HG02840 (cell line): ENCODE measurements around the gene GARIN5A.
"Not testable (repeated sequence)": the region's sequence is repeated elsewhere in the genome, so short reads cannot be mapped to it uniquely, and the experiment has no call there.

Experiments
- ATAC-seq: cut with Tn5 transposase; IDR thresholded peaks from one replicate; pipeline ENCODE4 v1.9.1; 2021; ENCODE audit warnings: mild to moderate bottlenecking, moderate library complexity, moderate number of reproducible peaks; ENCODE audit not compliant: unreplicated experiment, low FRiP score

Gene GARIN5A

GRCh38 chr19:50489461-50490011 is 12.9 kb upstream of the GARIN5A start:
- no peak for ATAC-seq

GRCh38 chr19:50488389-50489194 is 11.9 kb upstream of the GARIN5A start:
- no peak for ATAC-seq

- no peak for ATAC-seq
Measured at GRCh38 chr19:50486823-50487515, 10.3 kb upstream of the GARIN5A start.

DNA sequence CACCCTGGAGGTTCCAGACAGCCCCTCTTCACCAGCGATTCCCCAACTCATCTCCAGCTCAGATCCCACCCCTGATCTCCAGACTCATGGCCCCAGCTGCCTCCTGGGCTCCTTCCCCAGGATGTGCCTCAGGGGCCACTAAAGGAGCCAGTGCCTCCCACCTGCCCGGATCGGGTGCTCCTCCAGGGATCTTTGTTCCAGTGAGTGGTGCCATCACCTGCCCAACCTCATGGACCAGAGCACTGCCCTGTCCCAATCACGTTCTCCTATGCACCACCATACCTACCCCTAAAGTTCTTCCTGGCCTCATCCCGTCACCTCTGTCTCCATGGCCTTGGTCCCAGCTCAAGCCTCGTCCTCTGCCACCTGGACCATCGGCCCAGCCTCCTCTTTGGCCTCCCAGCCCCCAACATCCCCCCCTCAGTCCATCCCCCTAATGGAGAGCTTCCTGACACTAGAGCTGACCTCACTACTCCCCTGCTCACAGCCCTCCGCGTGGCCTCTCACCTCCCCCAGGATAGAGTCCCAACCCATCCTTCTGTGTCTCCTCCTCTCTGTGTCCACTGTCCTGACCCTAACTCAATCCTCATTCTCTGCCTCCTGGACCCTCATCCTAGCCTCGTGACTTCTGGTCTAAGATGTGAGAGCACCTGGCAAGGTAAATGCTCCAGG is 8.8 kb upstream of the GARIN5A start:
- ATAC-seq, result no peak

- ATAC-seq, result no peak
Measured at GRCh38 chr19:50482916-50483315, 6.3 kb upstream of the GARIN5A start.

- ATAC-seq, result no peak
Measured at GRCh38 chr19:50482271-50482855, 5.7 kb upstream of the GARIN5A start.

DNA sequence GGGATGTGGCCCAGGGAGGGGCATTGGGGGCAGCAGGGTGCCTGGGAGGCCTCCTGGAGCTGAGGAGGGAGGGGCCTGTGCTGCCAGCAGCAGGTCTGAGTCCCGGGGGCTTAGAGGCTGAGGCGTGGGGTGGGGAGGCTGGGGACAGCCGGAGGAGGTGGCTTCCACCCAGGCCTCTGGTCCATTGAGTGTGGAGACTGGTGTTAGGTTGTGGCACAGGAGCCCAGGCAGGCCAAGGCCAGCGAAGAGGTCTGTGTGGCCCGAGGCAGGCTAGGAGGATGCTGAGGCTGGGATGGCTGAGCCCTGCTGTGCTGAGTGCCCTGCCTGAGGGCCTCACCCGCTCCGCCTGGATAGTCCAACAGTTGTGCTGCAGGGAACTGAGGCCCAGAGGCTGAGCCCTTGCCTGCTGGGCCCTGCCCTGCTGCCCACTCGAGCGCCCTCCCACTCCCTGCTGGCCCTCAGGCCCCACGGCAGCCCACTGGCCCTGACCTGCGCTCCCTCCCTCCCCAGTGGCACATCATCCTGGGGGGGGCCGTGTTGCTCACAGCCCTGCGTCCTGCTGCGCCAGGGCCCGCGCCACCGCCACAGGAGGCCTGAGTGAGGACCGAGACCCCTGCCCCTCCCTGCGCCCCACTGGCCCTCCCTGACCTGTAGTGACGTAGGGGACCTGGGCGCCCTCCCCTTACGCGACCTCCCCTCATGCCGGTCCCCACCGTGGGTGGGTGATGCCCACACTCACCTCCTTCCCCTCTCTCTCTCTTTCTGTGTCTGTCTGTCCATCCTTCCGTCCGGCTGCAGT is 4.9 kb upstream of the GARIN5A start:
- ATAC-seq, result no peak

- no peak for ATAC-seq
Measured at GRCh38 chr19:50480281-50481111, 3.8 kb upstream of the GARIN5A start.

- no peak for ATAC-seq
Measured at GRCh38 chr19:50479761-50480251, 3.2 kb upstream of the GARIN5A start.

DNA sequence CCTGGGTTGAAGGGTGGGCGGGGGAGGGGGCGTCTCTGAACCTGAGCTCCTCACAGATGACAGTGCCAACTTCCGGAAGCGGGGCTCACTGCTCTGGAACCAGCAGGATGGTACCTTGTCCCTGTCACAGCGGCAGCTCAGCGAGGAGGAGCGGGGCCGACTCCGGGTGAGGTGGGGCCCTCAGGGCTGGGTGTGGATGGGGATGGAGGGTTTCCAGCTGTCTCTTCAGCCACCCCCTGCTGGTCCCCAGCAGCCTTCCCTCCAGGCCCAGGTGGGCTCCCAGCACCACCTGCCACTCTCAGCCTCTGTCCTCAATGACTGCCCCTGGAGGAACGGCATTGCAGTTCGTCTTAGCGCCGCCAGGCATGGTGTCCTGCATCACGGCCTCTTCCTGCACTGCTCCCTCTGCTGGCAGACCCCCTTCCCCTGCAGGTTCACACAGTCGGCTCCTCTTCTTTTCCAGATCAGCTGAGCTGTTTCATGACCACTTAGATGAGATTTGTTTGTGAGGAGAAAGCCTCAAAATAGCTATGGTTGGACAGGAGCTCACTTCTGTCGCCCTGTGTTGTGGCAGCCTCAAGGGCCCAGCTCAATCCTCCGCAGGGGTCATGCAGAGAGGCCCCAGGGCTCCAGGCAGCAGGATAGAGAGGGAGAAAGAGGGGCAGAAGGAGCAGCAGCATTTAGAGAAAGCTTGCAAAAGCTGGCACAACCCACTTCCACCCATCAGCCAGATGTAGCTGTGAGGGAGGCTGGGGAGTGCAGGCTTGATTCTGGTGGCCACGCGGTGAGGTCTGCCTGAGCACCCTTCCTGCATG is 2.5 kb upstream of the GARIN5A start:
- no peak for ATAC-seq

DNA sequence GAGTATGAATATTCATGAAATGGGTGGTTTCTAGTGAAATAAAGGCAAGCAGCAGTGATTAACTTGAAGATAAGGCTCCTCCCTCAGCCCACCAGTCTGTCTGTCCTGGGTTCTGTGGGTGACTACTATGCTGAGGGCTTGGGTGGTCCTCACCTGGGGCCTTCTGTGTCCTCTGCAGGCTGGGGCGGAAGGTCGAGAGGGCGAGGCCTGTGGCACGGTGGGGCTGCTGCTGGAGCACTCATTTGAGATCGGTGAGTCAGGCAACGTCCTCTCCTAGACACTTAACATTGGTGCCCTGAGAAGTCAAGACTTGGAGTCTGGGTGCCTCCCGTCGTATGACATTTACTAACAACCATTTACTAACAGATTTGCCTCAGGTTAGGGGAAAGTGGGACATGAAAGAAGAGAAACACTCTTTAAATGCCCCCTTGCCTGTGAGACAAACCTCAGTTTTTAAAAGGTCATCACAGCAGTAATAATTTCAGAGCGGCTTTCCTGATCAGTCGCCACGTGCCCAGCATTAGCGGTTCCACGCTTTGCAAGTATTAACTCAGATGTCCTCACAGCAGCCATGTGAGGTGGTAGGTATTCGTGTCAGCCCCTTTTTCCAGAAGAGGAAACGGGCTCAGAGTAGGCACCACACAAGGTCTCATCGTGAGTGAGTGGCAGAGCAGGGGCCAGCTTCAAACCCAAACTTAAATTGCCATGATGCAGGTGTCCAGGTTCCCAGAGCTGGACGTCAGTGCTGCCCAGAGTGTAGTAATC is 1.3 kb upstream of the GARIN5A start:
- ATAC-seq, result no peak

GRCh38 chr19:50476907-50477238 is 225 bp upstream of the GARIN5A start:
- ATAC-seq, result no peak

DNA sequence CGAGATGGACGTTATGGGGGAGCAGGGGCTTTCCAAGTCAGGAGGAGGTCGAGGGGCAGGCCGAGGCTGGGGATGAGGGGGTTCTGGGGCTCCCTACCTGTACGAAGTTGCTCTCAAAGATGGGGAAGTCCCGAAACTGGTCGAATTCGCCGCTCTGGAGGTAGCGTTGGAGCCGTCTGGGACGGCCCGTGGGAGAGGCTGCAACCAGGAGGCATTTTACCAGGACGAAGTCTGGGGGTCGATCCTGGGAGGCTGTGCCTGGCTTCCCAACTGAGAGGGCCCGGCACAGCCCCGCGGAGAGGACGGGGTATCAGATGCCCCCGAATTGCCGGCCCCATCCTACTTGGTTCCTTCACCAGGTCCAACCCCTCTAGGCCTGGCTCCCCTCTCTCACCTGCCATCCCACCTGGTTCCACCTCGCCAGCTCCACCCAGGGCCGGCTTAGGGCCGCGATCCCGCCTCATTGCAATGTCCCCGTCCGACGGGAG is 868 bp downstream of the GARIN5A start:
- peak; percentile 10 for ATAC-seq

GRCh38 chr19:50475101-50475568 is 1.5 kb downstream of the GARIN5A start:
- ATAC-seq, result no peak

DNA sequence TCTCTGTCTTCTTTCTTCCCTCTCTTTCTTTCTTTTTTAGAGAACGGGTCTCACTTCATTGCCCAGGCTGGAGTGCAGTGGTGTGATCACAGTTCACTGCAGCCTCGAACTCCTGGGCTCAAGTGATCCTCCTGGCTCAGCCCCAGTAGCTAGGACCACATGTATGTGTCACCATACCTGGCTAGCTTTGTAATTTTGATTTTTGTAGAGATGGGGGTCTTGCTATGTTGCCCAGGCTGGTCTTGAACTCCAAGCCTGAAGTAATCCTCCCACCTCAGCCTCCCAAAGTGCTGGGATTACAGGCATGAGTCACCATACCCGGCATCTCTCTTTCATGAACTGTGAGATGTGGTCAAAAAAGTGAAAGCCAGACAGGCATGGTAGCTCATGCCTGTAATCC is 3.3 kb downstream of the GARIN5A start:
- ATAC-seq, result not testable (repeated sequence)

- no peak for ATAC-seq
Measured at GRCh38 chr19:50468818-50469217, 7.8 kb downstream of the GARIN5A start.

DNA sequence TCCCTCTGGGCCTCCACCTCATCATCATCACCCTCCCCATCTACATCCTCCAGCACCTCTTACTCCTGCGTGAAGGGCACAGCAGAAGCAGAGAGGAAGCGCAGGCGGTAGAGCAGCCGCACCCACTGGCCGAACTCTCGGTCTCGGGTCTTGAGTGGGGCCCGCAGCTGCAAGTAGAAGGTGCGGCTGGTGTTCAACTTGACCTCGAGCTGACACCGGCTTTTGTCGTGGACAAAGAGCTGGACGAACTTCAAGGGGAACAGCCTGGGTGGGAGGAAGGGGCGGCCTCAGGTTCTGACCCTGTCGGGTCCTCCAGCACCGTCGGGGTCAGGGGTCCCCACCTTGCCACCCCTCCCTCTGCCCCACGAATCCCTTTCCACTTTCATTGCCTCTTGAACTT is 9.1 kb downstream of the GARIN5A start:
- ATAC-seq, result no peak
